ENCODE results near the gene VASN.

VASN gene

GRCh38 chr16:4373356-4373908 lies 1.8 kb downstream of the VASN start:
- DNase-seq: no peak

GRCh38 chr16:4373909-4374742 lies 2.5 kb downstream of the VASN start:
- peak; percentile 11 for DNase-seq

- DNase-seq: no peak
Observed at GRCh38 chr16:4375717-4376116, 4.1 kb downstream of the VASN start.

- DNase-seq: no peak
Observed at GRCh38 chr16:4376126-4376892, 4.7 kb downstream of the VASN start.

- no peak for DNase-seq
Observed at GRCh38 chr16:4376893-4377572, 5.4 kb downstream of the VASN start.

GRCh38 chr16:4377573-4378154 lies 6.0 kb downstream of the VASN start:
- no peak for DNase-seq

- DNase-seq: no peak
Observed at GRCh38 chr16:4378161-4378666, 6.6 kb downstream of the VASN start.

- DNase-seq: no peak
Observed at GRCh38 chr16:4378999-4379690, 7.5 kb downstream of the VASN start.

- no peak for DNase-seq
Observed at GRCh38 chr16:4380119-4381063, 8.7 kb downstream of the VASN start.

- no peak for DNase-seq
Observed at GRCh38 chr16:4381072-4381934, 9.7 kb downstream of the VASN start.

- DNase-seq: no peak
Observed at GRCh38 chr16:4381935-4382794, 10.5 kb downstream of the VASN start.

GRCh38 chr16:4382795-4383357 lies 11.2 kb downstream of the VASN start:
- DNase-seq: no peak

- DNase-seq: no peak
Observed at GRCh38 chr16:4383591-4384444, 12.2 kb downstream of the VASN start.

GRCh38 chr16:4384509-4384942 lies 12.9 kb downstream of the VASN start:
- DNase-seq: no peak

- DNase-seq: no peak
Observed at GRCh38 chr16:4385066-4385788, 13.6 kb downstream of the VASN start.

GRCh38 chr16:4385789-4386450 lies 14.3 kb downstream of the VASN start:
- no peak for DNase-seq

All from NCI-H2227 treated with DMSO at 0.1 percent for 48 hours (cell line).